ENCODE measurements around the gene LPAR1.

LPAR1 gene

DNA sequence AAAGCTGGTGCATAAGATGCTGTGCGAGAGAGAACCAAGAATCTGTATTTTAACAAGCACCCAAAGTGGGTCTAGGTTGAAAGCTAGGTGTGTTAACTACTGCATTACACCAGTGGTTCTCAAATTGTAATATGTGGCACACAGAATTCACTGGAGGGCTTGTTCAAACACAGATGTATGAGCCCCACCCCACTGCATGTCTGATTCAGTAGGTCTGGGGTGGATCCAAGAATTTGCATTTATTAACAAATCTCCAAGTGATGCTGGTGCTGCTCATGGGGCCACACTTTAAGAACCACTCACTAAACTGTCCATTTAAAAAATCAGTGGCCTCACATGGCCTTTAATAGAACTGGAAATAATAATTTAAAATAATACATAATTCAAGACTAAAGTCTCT lies 40.4 kb downstream of the LPAR1 start:
- no peak for DNase-seq

- DNase-seq, result no peak
Observed at GRCh38 chr9:110996436-110997220, 41.6 kb downstream of the LPAR1 start.

DNA sequence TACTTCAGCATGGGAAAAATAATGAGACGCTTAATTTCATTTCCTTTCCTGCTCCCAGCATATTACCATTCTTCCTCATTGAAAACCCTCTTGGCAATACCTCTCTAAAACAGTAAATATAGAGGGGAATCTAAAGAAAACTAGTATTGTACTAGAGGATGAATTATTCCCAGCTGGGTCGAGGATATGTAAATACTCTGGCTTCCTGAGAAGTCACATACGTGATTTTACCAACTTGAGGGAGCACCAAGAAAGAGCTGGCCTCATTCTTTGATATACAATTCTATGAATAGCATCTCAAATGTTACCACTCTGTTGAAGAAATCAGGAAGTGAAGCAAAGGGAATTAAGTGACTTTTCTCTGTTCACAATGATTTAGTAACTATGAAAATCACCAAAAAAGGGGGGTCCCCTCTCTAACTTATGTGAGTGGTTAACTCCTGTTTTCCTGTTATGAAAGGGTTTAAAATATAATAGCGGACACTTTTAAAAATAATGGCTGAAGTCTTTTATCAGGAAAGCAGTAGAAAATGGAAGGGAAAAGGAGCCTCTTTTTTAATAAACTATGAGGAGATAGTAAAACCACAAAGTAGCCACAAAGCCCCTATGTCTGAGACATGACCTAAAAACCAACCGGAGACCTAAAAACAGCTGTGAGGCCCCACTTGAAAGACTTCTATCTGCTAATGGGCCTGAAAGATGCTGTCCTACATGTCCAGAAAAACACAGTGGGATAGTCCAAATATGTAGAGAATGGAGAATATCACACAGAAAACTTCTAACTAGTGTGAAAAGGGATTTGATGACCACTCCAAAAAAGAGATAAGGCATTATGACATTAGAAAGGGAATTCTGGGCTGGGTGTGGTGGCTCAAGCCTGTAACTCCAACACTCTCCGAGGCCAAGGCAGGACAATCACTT lies 42.6 kb downstream of the LPAR1 start:
- DNase-seq, result no peak

- DNase-seq, result no peak
Observed at GRCh38 chr9:110994771-110995241, 43.5 kb downstream of the LPAR1 start.

GRCh38 chr9:110990481-110990880 lies 47.8 kb downstream of the LPAR1 start:
- DNase-seq, result no peak

DNA sequence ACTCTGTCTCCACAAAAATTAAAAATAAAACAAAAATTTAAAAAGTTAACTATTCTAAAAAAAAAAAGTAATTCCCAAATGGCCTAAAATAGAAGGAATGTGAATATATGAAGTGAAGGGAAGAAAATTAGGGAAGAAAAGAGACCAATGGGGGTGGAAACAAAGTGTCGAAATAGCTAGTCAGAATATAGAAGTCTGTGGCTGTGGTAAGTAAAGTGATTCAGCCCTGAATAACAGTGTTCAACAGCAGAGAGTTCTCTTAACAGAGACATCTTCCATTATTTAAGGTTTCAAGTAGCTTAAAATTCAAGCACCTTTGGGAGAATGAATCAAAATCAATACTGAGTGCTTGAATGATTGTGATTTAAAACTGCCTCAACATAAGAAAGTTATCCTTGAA lies 51.7 kb downstream of the LPAR1 start:
- DNase-seq, result no peak

GRCh38 chr9:110984890-110985437 lies 53.3 kb downstream of the LPAR1 start:
- no peak for DNase-seq

GRCh38 chr9:110980261-110980660 lies 58.0 kb downstream of the LPAR1 start:
- no peak for DNase-seq

GRCh38 chr9:110979636-110980035 lies 58.6 kb downstream of the LPAR1 start:
- no peak for DNase-seq

GRCh38 chr9:110978516-110978915 lies 59.8 kb downstream of the LPAR1 start:
- DNase-seq, result no peak

- no peak for DNase-seq
Observed at GRCh38 chr9:110977259-110977709, 61.0 kb downstream of the LPAR1 start.

DNA sequence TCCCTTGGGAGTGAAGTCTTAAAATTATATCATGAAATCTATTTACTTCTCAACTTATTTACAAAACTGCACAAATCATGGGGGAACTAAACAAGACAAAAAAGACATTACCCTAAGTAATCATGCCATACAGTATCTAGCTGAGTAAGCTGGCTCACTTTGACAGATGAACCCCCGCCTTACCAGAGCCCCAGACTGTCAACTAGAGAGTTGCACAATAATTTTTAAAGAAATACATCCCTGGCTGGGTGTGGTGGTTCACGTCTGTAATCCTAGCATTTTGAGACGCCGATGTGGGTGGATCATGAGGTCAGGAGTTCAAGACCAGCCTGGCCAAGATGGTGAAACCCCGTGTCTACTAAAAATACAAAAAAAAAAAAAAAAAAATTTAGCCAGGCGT lies 62.3 kb downstream of the LPAR1 start:
- no peak for DNase-seq

GRCh38 chr9:110975278-110975677 lies 63.0 kb downstream of the LPAR1 start:
- no peak for DNase-seq

GRCh38 chr9:110971705-110972104 lies 66.6 kb downstream of the LPAR1 start:
- no peak for DNase-seq

- no peak for DNase-seq
Observed at GRCh38 chr9:110971234-110971633, 67.0 kb downstream of the LPAR1 start.

- no peak for DNase-seq
Observed at GRCh38 chr9:110969971-110970386, 68.3 kb downstream of the LPAR1 start.

GRCh38 chr9:110968096-110968495 lies 70.2 kb downstream of the LPAR1 start:
- DNase-seq, result no peak

GRCh38 chr9:110967196-110967595 lies 71.1 kb downstream of the LPAR1 start:
- DNase-seq, result no peak

DNA sequence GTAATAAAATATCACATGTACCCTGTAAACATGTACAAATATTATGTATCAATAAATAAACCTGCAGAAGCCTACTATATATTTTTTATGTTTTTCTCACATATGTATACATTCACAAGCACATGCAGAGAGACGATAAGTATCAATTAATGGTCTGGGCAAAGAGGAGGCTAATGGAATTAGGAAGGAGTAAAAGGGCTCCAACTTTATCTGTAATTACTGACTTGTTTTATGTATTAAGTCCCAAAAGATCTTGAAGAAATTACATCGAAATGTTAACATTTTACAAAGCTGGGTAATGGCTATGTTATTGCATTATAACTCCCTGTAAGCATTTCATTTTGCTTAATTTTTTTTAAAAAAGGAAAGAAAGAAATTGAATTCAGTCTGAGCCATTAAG lies 78.0 kb downstream of the LPAR1 start:
- DNase-seq, result no peak

DNA sequence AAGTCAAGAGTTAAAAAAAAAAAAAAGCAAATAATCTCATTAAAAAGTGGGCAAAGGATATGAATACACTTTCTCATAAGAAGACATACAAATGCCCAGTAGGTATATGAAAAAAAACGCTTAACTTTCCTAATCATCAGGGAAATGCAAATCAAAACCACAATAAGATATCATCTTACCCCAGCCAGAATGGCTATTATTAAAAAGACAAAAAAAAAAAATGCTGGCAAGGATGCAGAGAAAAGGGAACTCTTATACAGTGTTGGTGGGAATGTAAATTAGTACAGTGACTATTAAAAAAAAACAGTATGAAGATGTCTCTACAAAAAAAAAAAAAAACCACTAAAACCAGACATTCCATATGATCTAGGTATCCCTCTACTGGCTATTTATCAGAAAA lies 79.4 kb downstream of the LPAR1 start:
- no peak for DNase-seq

DNA sequence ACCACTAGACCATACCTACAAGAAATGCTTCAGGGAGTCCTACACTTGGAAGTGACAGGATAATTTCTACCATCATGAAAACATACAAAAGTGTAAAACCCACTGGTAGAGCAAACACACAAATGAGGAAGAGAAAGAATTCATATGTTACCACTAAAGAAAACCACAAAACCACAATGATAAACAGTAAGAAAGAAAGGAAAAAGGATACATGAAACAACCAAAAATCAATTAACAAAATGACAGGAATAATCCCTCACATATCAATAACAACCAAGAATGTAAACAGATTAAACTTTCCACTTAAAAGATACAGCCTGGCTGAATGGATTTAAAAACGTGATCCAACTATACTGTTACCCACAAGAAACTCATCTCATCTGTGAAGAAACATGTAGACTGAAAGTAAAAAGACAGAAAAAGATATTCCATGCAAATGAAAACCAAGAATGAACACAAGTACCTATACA lies 83.4 kb downstream of the LPAR1 start:
- no peak for DNase-seq

GRCh38 chr9:110952540-110952859 lies 85.8 kb downstream of the LPAR1 start:
- DNase-seq, result no peak

- no peak for DNase-seq
Observed at GRCh38 chr9:110951805-110952539, 86.3 kb downstream of the LPAR1 start.

Data from CD4-positive, alpha-beta T cell treated with Interleukin-4 for 4 hours (primary cell).